GM13977 (cell line): ENCODE results near the gene CMTR1.

Source experiments
- DNase-seq: peaks from one replicate; pipeline ENCODE4 v3.0.0; 2012; ENCODE audit warnings: low spot score
- CTCF ChIP-seq: IDR thresholded peaks from 2 replicates; pipeline ENCODE4 v1.5.1; 2012; ENCODE audit warnings: mild to moderate bottlenecking, control low read depth; ENCODE audit not compliant: insufficient read depth; ENCODE audit errors: extremely low read depth, missing control alignments
- in situ Hi-C: fragments of 300-500 bp; cut with MboI; formaldehyde crosslinking; loops from one replicate; pipeline ENCODE4 v1.12.0; 2022; ENCODE audit warnings: low sequenced_read_pairs, low pct_unique_long_range_greater_than_20kb, mixed read lengths, inconsistent platforms; ENCODE audit not compliant: unreplicated experiment

CMTR1 gene

GRCh38 chr6:37417393-37417792, 15.6 kb upstream of the CMTR1 start:
- DNase-seq, result no peak
- in situ Hi-C loops, result no loop called here
- TF ChIP-seq CTCF, result no peak

- DNase-seq, result no peak
- TF ChIP-seq CTCF, result no peak
- in situ Hi-C loops, result no loop called here
Observed at GRCh38 chr6:37418722-37419121, 14.3 kb upstream of the CMTR1 start.

GRCh38 chr6:37426058-37426944, 6.7 kb upstream of the CMTR1 start:
- TF ChIP-seq CTCF, result no peak
- in situ Hi-C loops, result no loop called here
- no peak for DNase-seq

DNA sequence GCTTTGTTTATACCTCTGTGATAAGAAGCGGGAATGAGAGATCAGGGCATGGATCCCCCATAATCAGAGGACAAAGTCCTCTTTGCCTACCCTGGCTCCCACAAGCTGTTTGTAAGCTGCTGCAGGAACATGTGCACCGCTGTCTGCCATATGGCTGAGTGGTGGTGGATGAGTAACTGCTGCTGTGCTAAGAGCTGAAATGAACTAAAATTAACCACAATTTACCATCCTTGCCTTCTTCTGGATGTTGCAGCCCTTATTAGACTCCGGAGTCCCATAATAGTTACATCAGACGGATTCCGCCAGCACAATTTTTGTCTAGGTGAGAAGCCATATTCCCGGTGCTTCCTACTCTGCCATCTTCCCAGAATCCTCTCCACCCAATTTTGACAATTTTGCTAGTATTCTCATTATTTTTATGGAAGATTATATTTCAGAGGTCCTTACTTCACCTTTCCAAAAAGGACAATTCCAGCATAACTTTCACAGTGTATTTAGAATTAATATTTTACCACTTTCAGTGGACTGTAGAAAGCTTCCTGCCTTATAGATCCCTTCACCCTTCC, 6.0 kb upstream of the CMTR1 start:
- in situ Hi-C loops, result no loop called here
- TF ChIP-seq CTCF, result no peak
- no peak for DNase-seq

GRCh38 chr6:37429352-37429750, 3.7 kb upstream of the CMTR1 start:
- DNase-seq, result no peak
- in situ Hi-C loops, result no loop called here
- no peak for TF ChIP-seq CTCF

- in situ Hi-C loops, result no loop called here
- DNase-seq, result peak; percentile 19
- no peak for TF ChIP-seq CTCF
Observed at GRCh38 chr6:37432590-37432915, 468 bp upstream of the CMTR1 start.
